A204.1 (cell line): ENCODE results near the gene TMEM63C.
"Not testable (repeated sequence)": the region's sequence is repeated elsewhere in the genome, so short reads cannot be mapped to it uniquely, and the experiment has no call there.

Experiments used
- FAIRE-seq: peaks from 2 replicates; lab custom pipeline; 2012; peaks lifted over from hg19 to GRCh38; lab: Jason Lieb, UNC

TMEM63C gene

GRCh38 chr14:77154421-77154820 lies 27.2 kb upstream of the TMEM63C start:
- no peak for FAIRE-seq

- no peak for FAIRE-seq
Measured at GRCh38 chr14:77155083-77155482, 26.5 kb upstream of the TMEM63C start.

- no peak for FAIRE-seq
Measured at GRCh38 chr14:77157740-77158139, 23.9 kb upstream of the TMEM63C start.

- no peak for FAIRE-seq
Measured at GRCh38 chr14:77158175-77158881, 23.3 kb upstream of the TMEM63C start.

- no peak for FAIRE-seq
Measured at GRCh38 chr14:77158882-77159255, 22.7 kb upstream of the TMEM63C start.

- no peak for FAIRE-seq
Measured at GRCh38 chr14:77161011-77161410, 20.6 kb upstream of the TMEM63C start.

- FAIRE-seq = no peak
Measured at GRCh38 chr14:77170045-77170444, 11.6 kb upstream of the TMEM63C start.

GRCh38 chr14:77172916-77173315 lies 8.7 kb upstream of the TMEM63C start:
- FAIRE-seq = no peak

- FAIRE-seq = not testable (repeated sequence)
Measured at GRCh38 chr14:77173911-77174617, 7.5 kb upstream of the TMEM63C start.

GRCh38 chr14:77175843-77176242 lies 5.8 kb upstream of the TMEM63C start:
- no peak for FAIRE-seq

GRCh38 chr14:77177702-77178101 lies 3.9 kb upstream of the TMEM63C start:
- no peak for FAIRE-seq

GRCh38 chr14:77178656-77179055 lies 2.9 kb upstream of the TMEM63C start:
- no peak for FAIRE-seq

GRCh38 chr14:77180726-77181602 lies 634 bp upstream of the TMEM63C start:
- FAIRE-seq = no peak

- no peak for FAIRE-seq
Measured at GRCh38 chr14:77183896-77184295, 2.3 kb downstream of the TMEM63C start.

GRCh38 chr14:77184396-77185092 lies 2.9 kb downstream of the TMEM63C start:
- FAIRE-seq = no peak

- no peak for FAIRE-seq
Measured at GRCh38 chr14:77185093-77185465, 3.5 kb downstream of the TMEM63C start.

- FAIRE-seq = no peak
Measured at GRCh38 chr14:77186911-77187648, 5.5 kb downstream of the TMEM63C start.

- no peak for FAIRE-seq
Measured at GRCh38 chr14:77187649-77188012, 6.0 kb downstream of the TMEM63C start.

GRCh38 chr14:77189479-77189878 lies 7.9 kb downstream of the TMEM63C start:
- no peak for FAIRE-seq

- FAIRE-seq = no peak
Measured at GRCh38 chr14:77190977-77191376, 9.4 kb downstream of the TMEM63C start.

GRCh38 chr14:77194706-77195105 lies 13.1 kb downstream of the TMEM63C start:
- FAIRE-seq = no peak

GRCh38 chr14:77195766-77196165 lies 14.2 kb downstream of the TMEM63C start:
- FAIRE-seq = no peak
